IPS-20b (cell line): ENCODE measurements around the gene PSPH.
"Not testable (repeated sequence)": the region's sequence is repeated elsewhere in the genome, so short reads cannot be mapped to it uniquely, and the experiment has no call there.

Experiments
- H3K27ac ChIP-seq: one replicate; pipeline ENCODE4 v1.5.1; 2013; ENCODE audit warnings: low read length
- H3K27me3 ChIP-seq: 2 replicates; pipeline ENCODE4 v1.6.1; 2013; ENCODE audit warnings: mild to moderate bottlenecking, low read length, inconsistent platforms; ENCODE audit not compliant: insufficient read depth
- H3K36me3 ChIP-seq: 2 replicates; pipeline ENCODE4 v1.6.1; 2013; ENCODE audit warnings: low read depth, mild to moderate bottlenecking, inconsistent platforms, low read length, moderate library complexity; ENCODE audit not compliant: insufficient read depth
- H3K4me1 ChIP-seq: 2 replicates; pipeline ENCODE4 v1.6.1; 2013; ENCODE audit warnings: mild to moderate bottlenecking, control low read depth, inconsistent platforms, low read length, moderate library complexity; ENCODE audit not compliant: insufficient read depth
- H3K4me3 ChIP-seq: 2 replicates; pipeline ENCODE4 v1.5.1; 2013; ENCODE audit warnings: mild to moderate bottlenecking, low read length, inconsistent platforms
- H3K9ac ChIP-seq: 2 replicates; pipeline ENCODE4 v1.6.1; 2013; ENCODE audit warnings: low read depth, mild to moderate bottlenecking, inconsistent platforms, low read length, moderate library complexity
- H3K9me3 ChIP-seq: 2 replicates; pipeline ENCODE4 v1.6.1; 2013; ENCODE audit warnings: mild to moderate bottlenecking, low read depth, low read length, inconsistent platforms; ENCODE audit not compliant: insufficient read depth

PSPH gene

DNA sequence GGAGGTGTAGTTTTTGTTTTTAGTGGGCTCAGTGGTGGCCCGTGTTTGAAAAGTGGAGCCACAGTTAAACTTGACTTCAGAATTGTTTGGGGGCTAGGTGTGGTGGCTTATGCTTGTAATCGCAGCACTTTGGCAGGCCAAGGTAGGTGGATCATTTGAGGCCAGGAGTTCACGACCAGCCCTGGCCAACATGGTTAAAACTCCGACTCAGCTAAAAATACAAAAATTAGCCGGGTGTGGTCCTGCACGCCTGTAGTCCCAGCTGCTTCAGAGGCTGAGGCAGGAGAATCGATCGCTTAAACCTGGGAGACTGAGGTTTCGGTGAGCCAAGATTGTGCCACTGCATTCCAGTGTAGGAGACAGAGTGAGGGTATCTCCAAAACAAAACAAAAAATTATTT is 2.1 kb upstream of the PSPH start:
- H3K4me3 ChIP-seq = peak overlapping the region; percentile 92
- no peak overlapping the region for H3K27ac ChIP-seq
- peaks cover 62% of the 10 kb centered on the region for H3K36me3 ChIP-seq
- H3K9me3 ChIP-seq = no peaks in the 10 kb centered on the region
- H3K27me3 ChIP-seq = no peaks in the 10 kb centered on the region
- H3K9ac ChIP-seq = peak overlapping the region; percentile 96; the same call in 1 of the 2 replicates
- peaks cover 8% of the 10 kb centered on the region; the same call in 1 of the 2 replicates for H3K4me1 ChIP-seq

GRCh38 chr7:56051053-56051338 is 248 bp downstream of the PSPH start:
- Histone ChIP-seq H3K9ac (peak overlapping the region; percentile 100), H3K4me3 (peak overlapping the region; percentile 92), H3K27ac (peak overlapping the region; percentile 95), H3K4me1 (peaks cover 8% of the 10 kb centered on the region; the same call in 1 of the 2 replicates), H3K36me3 (peaks cover 38% of the 10 kb centered on the region), H3K27me3 (no peaks in the 10 kb centered on the region), H3K9me3 (no peaks in the 10 kb centered on the region)

GRCh38 chr7:56048763-56049162 is 2.5 kb downstream of the PSPH start:
- H3K27ac ChIP-seq, H3K27me3 ChIP-seq, H3K9me3 ChIP-seq, H3K4me3 ChIP-seq, H3K4me1 ChIP-seq, H3K9ac ChIP-seq: not testable (repeated sequence)
- H3K36me3 ChIP-seq = peaks cover 19% of the 10 kb centered on the region

GRCh38 chr7:56048245-56048644 is 3.0 kb downstream of the PSPH start:
- no peak overlapping the region for H3K27ac ChIP-seq
- no peak overlapping the region for H3K4me3 ChIP-seq
- H3K9ac ChIP-seq = no peak overlapping the region
- H3K27me3 ChIP-seq = no peaks in the 10 kb centered on the region
- peaks cover 5% of the 10 kb centered on the region; the same call in 1 of the 2 replicates for H3K4me1 ChIP-seq
- peaks cover 14% of the 10 kb centered on the region for H3K36me3 ChIP-seq
- H3K9me3 ChIP-seq = no peaks in the 10 kb centered on the region

DNA sequence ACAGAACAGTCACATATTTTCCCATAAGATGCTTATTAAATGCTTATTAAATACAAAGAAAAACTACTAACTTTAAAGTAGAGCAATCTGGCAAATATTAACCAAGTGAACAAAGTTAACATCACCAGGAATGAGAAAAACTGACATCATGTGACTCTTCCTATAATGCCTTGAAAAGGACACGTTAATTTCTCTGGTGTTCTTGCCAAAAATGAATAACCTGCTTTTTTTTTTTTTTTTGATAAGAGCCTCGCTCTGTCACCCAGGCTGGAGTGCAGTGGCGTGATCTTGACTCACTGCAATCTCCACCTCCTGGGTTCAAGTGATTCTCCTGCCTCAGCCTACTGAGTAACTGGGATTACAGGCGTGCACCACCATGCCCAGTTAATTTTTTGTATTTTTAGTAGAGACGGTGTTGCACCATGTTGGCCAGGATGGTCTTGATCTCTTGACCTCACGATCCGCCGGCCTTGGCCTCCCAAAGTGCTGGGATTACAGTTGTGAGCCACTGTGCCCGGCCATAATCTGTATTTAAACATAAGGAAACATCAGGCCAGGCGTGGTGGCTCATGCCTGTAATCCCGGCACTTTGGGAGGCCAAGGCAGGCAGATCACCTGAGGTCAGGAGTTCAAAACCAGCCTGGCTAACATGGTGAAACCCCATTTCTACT is 3.7 kb downstream of the PSPH start:
- not testable (repeated sequence) for H3K9me3 ChIP-seq, H3K27ac ChIP-seq, H3K4me3 ChIP-seq, H3K4me1 ChIP-seq, H3K36me3 ChIP-seq, H3K27me3 ChIP-seq, H3K9ac ChIP-seq

- Histone ChIP-seq H3K27ac (no peak overlapping the region), H3K4me3 (no peak overlapping the region), H3K9me3 (no peaks in the 10 kb centered on the region), H3K9ac (no peak overlapping the region), H3K27me3 (no peaks in the 10 kb centered on the region), H3K4me1 (no peaks in the 10 kb centered on the region), H3K36me3 (peaks cover 11% of the 10 kb centered on the region; the same call in 1 of the 2 replicates)
Measured at GRCh38 chr7:56046721-56047445, 4.4 kb downstream of the PSPH start.

- not testable (repeated sequence) for H3K4me3 ChIP-seq, H3K4me1 ChIP-seq, H3K27me3 ChIP-seq, H3K9ac ChIP-seq, H3K27ac ChIP-seq, H3K9me3 ChIP-seq
- peaks cover 13% of the 10 kb centered on the region; the same call in 1 of the 2 replicates for H3K36me3 ChIP-seq
Measured at GRCh38 chr7:56045758-56046157, 5.5 kb downstream of the PSPH start.

DNA sequence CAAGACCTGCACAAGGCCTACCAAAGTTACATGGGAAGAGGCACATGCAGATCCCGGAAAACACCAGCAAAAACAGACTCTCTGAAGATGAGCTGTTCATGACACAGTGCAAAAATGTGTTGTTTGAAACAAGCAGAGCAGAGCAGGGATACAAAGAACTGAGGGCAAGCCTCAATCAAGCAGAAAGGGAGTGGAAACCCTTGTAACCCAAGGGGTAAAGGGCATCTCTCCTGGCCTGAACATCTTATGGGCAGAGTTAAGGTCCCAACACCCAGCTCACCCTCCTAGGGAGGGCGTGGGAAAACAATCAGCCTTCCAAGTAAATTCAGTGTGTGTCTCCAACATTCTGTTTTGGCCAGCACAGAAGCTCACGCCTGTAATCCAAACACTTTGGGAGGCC is 10.5 kb downstream of the PSPH start:
- peaks cover 16% of the 10 kb centered on the region; the same call in 1 of the 2 replicates for H3K36me3 ChIP-seq
- no peaks in the 10 kb centered on the region for H3K27me3 ChIP-seq
- no peaks in the 10 kb centered on the region for H3K4me1 ChIP-seq
- H3K9me3 ChIP-seq = no peaks in the 10 kb centered on the region
- H3K9ac ChIP-seq = no peak overlapping the region
- H3K27ac ChIP-seq = no peak overlapping the region
- no peak overlapping the region for H3K4me3 ChIP-seq

DNA sequence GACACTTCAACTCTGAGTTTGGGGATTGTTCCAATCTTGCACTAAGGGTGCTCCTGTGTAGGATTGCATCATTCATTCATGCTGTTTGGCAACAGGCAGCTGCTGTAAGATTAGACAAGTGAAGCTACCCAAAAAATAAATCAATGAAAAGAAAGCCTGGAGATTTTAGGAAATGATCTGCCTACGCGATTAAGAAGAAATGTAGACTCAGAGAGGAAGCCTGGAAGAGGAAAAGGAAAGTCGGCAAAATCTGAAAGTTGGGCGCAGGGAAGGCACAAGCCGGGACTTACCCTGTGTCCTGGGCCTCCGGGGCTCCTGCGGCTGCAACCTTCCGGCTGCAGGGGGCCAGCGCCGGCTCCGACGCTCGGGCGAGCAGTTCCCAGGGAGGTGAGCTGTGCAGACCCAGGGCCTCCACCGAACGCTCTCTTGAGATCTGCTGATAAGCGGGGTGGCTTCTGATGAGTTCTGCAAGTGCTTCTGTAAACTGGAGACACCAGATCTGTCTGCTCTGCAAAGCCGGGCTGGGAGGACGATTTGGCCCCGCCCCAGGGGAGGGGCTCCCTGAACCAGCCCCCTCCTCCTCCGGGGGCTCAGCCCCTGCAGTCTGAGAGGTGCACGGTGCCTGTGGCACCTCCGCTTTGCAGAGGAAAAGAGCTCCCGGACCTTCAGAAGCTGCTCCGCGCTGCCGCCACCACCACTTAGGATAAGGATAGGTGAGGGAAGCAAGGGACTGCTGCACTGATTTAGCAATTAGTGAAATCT is 17.4 kb downstream of the PSPH start:
- Histone ChIP-seq H3K36me3 (peaks cover 29% of the 10 kb centered on the region), H3K9me3 (no peaks in the 10 kb centered on the region), H3K9ac (peak overlapping the region; percentile 87)

DNA sequence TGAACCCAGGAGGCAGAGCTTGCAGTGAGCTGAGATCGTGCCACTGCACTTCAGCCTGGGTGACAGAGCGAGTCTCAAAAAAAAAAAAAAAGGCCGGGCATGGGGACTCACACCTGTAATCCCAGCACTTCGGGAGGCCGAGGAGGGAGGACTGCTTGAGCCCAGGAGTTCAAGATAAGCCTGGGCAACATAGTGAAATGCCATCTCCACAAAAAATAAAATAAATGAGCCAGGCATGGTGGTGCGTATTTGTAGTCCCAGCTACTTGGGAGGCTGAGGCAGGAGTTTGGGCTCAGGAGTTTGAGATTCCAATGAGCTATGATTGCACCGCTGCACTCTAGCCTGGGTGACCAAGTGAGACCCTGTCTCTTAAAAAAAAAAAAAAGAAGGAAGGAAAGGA is 18.7 kb downstream of the PSPH start:
- H3K4me1 ChIP-seq, H3K9me3 ChIP-seq, H3K27ac ChIP-seq, H3K27me3 ChIP-seq: not testable (repeated sequence)
- Histone ChIP-seq H3K36me3 (peaks cover 42% of the 10 kb centered on the region), H3K4me3 (peak overlapping the region; percentile 86), H3K9ac (peak overlapping the region; percentile 58)

More for the DNA sequence above, 17.4 kb downstream of the PSPH start:
- peak overlapping the region; percentile 88 for H3K27ac ChIP-seq
- H3K27me3 ChIP-seq = no peaks in the 10 kb centered on the region
- H3K4me1 ChIP-seq = no peaks in the 10 kb centered on the region
- peak overlapping the region; percentile 86 for H3K4me3 ChIP-seq

- H3K9ac ChIP-seq, H3K4me3 ChIP-seq, H3K4me1 ChIP-seq, H3K27ac ChIP-seq, H3K9me3 ChIP-seq, H3K27me3 ChIP-seq: not testable (repeated sequence)
- H3K36me3 ChIP-seq = peaks cover 49% of the 10 kb centered on the region
Measured at GRCh38 chr7:56031556-56031955, 19.7 kb downstream of the PSPH start.

- Histone ChIP-seq H3K27me3 (no peaks in the 10 kb centered on the region), H3K9ac (no peak overlapping the region), H3K4me3 (no peak overlapping the region), H3K27ac (no peak overlapping the region), H3K4me1 (no peaks in the 10 kb centered on the region), H3K36me3 (peaks cover 57% of the 10 kb centered on the region), H3K9me3 (no peaks in the 10 kb centered on the region)
Measured at GRCh38 chr7:56030340-56030739, 20.9 kb downstream of the PSPH start.
